Left cardiac atrium (tissue), 4 donors: ENCODE measurements around the gene TINCR. TPM values are rescaled to one million over a fixed set of nuclear protein-coding genes. Genes with fewer than 3 reads are reported as not detected.

Source experiments
- ATAC-seq, 2 donors: fragments of 200-7000 bp; cut with Tn5 transposase; one replicate each; pipeline ENCODE4 v1.9.1; 2020; ENCODE audit warnings: mild to moderate bottlenecking in 2 of 2, moderate library complexity in 2 of 2
- DNase-seq: peaks from one replicate; pipeline ENCODE4 v3.0.0-alpha.2; 2020
- intact Hi-C, 2 donors: fragments of 100-400 bp; cut with DNase I; formaldehyde crosslinking; loops; one replicate each; pipeline versions ENCODE4 v1.14.1 to v1.15.1; 2022 to 2023
- total RNA-seq, 2 donors: library from RNA; stranded (reverse); fragmentation: NEBNext Ultra II Directional; extraction: Animal tissue kit (Norgen Biotek cat#: 25700); gene quantifications; one replicate each; pipeline ENCODE4 v1.2.1, GENCODE V29; 2021
- donor health status: DM: no; HTN: yes; CAD: no.
- donor health status: DM: no; HTN: yes; CAD: no; lungs with severe emphysema.
- donor health status: DM: yes; HTN: yes; CAD: no.
- donor health status: Dilated cardiomyopathy.

The TINCR gene
- total RNA-seq, 2 donors from 2014 or later = 0.15 to 0.37 TPM

DNA sequence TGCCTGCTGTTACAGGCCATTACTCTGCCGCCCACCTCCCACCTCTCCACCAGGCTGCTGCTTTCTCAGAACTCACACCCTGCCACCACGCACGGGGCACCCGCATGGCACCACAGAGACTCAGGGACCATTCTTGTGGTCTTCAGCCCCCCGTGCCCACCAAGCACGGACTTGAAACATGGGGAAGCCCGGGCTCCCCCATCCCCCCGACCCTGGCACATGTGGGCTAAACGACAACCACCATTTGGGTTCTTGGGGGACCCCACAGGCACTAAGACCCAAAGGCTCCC is 23.1 kb upstream of the TINCR start:
- intact Hi-C loops = no loop called here
- no peak for ATAC-seq
- no peak for DNase-seq

DNA sequence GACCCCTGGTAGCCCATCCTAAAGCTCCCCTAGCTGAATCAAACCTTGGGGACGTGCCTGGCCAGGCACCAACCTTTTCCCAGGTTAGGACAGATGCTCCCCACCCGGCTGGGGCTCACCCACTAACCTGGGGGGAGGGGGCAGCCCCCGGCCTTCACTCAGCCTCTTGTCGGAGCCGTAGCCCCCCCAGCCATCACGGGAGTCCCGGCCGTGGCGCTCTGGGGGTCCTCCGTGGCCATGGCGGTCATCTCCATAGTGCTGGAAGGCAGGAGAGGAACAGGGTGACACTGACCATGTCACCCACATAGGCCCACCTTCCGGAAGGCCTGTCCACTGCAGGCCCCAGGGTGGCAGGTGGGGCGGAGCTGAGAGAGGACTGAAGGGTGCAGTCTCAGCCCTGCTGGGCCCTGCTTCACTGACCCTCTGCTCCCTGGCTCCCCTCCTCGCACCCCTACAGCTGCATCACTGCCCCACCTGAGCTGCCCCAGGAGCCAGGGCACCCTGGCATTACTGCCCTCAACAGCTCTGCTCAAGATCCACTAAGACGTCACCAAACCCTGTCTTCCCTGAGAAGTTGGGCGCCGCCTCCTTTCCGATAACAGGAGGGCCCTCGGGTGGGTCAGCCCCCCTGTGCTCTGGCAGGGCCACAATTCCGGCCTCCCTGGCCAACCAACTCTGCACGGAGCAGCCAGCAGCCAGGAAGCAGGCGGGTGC is 22.6 kb upstream of the TINCR start:
- ATAC-seq = no peak
- no peak for DNase-seq
- intact Hi-C loops = no loop called here

DNA sequence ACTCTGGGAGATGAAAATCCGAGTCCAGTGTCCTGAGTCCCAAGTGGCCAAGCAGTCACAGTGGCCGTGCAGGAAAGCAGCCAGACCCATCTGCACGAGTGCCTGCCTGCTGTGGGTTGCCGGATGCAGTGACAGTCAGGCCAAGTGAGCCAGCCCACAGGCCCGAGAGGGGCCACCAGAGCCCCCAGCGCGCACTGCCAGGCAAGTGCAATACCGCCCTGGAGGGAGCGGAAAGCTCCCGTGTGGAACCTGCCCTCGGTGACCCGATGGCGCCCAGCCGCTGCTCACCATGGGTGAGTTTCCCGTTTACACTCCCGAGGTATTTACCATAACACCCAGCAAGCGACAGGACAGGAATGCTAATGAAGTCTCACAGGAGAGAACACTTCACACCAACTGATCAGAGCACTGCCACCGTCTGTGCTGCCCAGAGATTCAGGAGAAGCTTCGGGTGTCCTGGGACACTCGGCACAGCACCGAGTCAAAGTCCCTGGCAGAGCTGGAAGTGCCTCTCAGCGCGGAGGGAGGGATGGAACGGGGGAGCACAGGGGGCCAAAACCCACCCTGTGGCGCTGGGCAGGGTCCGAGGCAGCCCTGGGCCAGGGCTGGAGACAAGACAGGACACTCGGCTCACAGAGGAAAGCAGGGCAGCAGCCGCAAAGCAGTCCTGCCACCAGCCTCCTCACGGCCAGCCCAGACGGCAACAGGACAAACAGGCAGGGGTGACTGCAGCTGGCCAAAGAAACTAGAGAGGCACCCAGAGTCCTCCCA is 21.3 kb upstream of the TINCR start:
- ATAC-seq = peak; percentile 5 to 39
- intact Hi-C loops = loop anchor here in 1 of 2 donors (10.0 kb wide), 1 partner anchor 544 kb away; no protein-coding TSS in a partner anchor
- no peak for DNase-seq

DNA sequence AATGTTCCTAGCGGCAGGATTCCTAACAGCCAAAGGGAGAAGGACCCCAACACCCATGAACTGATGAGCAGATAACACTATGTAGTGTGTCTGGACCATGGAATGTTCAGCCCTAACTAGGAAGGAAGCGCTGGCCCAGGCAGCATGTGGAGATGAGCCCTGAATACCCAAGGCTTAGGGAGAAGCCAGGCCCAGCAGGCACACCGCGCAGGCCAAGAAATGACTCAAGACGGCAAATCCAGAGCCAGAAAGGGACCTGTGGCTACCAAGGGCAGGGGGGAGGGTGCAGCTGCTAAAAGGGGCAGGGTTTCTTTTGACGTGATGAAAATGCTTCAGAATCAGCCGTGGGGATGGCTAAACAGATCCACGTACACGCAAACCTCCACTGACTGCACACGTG is 20.7 kb upstream of the TINCR start:
- intact Hi-C loops = loop anchor here in 1 of 2 donors (10.0 kb wide), 1 partner anchor 544 kb away; no protein-coding TSS in a partner anchor
- ATAC-seq (peak in 1 of 2 donors; percentile 4), DNase-seq (no peak)

DNA sequence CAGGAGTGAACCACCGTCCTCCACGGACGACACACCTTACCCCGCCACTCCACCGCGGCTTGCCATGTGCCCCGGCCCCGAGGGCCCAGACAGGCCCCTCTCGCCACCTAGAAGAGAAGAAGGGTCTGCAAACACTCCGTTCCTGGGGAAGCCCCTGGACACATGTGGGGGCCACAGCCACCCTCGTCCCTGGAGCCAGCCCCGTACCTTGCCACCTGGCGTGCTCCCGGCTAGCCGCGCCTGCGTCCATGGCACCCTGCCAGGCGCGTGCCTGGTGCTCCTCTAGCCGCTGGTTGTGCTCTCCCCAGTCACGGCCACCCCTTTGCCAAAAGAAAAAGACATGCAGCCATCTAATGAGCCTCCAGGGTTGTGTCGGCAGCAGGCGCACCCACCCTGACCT is 19.9 kb upstream of the TINCR start:
- DNase-seq (no peak), ATAC-seq (no peak)
- intact Hi-C loops = loop anchor here in 1 of 2 donors (10.0 kb wide), 1 partner anchor 543 kb away; no protein-coding TSS in a partner anchor

DNA sequence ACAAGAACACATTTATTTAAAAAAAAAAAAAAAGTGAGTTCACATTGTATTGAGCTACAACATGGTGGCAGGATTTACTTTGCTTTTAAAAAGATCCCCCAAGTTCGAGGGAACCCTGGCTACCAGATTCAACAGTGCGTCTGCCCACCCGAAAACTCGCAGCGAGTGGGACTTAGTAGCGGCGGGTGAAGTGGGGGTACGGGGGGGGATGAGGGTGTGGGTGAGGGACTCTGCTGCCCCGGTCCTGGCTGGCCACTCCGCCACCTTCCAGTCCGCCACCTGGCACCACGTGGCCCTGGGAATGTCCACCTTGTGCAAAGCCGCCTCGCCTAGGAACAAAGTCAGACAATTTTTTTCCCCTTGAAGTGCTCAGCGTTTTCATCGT is 19.3 kb upstream of the TINCR start:
- DNase-seq (no peak), ATAC-seq (no peak)
- intact Hi-C loops = loop anchor here in 1 of 2 donors (10.0 kb wide), 1 partner anchor 542 kb away; no protein-coding TSS in a partner anchor

DNA sequence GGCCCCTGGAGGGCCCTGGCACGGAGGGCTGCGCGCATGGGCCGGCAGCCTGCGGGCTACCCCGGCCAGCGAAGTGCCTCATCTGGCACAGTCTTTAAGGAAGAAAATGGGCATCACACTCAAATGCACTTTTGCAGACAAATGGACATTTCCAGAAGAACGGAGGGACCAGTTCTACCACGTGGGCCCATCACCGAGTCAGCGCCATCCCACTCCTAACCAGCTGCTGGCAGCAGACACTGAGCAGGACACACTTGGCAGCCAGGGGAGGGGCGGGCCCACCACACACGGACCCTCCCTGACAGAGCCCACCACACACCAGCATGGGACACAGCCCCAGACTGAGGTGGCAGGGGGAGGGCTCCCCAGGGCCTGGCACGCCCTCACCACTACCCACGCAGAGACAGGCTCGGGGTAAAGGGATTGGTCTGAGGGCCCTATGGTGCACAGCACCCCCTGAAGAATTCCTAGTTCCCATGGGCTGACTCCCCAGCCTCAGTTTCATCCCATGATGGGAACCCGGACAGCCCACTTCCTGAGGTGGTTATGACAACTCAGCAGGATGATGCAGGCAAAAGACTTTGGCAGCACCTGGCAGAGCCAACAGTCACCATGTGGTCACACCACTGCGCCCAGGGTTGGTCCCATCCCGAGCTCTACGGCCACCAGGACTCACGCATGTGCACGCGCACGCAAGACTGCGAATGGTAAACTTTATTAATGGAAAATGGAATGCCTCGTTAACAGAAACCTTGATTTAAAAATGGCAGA is 18.7 kb upstream of the TINCR start:
- intact Hi-C loops = loop anchor here in 1 of 2 donors (10.0 kb wide), 1 partner anchor 542 kb away; no protein-coding TSS in a partner anchor
- DNase-seq = no peak
- ATAC-seq = peak in 1 of 2 donors; percentile 11

DNA sequence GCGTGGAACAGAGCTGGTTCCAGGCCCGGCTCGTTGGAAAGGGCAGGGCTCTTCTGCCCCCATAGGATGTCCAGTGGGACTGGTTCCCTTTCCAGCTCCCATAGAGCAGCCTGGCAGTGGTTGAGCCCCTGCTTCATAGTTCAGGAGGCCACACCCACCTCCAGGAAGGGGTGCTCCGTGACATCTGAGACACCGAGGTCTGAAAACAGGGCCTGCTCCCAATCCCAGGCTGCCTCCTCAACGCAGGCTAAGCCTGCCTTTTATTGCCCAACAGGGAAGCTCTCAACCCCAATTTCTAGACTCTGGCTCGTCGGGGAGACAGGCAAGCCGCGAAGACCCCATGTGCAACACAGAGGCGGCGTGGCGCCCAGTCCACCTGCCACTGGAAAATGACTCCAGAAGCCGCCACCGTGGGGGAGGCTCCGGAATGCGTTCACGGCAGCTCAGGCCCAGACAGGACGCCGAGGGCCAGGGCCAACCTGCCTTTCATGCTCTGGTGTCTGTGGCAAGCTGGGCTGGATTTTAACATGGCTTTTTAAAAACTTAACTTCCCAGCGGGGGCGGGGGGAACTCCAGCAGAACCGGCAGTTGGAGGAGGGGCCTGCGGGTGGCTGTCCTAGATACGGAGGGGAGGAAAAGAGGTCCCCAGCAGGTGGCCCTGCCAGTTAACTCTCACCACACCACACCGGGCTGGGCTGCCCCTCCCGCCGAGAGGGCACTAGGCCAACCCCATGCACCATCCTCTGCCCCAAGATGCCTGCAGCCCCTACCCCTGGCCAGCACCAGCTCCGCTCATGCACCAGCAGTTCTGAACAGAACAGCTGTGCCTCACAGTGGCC is 17.9 kb upstream of the TINCR start:
- DNase-seq = peak; percentile 50
- intact Hi-C loops = loop anchor here in 1 of 2 donors (10.0 kb wide), 1 partner anchor 541 kb away; no protein-coding TSS in a partner anchor
- peak; percentile 32 to 42 for ATAC-seq

DNA sequence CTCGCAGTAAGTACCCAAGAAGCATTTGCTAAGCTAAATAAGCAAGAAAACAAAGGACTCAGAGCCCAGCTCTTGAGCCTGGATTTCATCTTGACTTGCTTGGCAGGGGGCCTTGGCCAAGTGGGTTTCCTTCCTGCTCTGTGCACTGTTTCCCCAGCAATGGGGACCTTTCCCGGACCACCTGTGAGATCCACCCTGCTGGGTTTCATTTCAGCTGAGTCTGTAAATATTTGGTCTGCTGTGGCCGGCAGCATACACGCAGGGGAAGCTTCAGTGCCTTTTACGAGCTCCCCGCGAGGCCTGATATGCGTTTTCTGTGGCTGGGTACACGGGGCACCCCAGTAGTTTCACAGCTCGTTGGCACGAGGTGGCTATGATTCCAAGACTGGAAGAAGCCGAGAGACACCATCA is 12.4 kb upstream of the TINCR start:
- intact Hi-C loops = loop anchor here in 1 of 2 donors (10.0 kb wide), 1 partner anchor 535 kb away; no protein-coding TSS in a partner anchor
- no peak for DNase-seq

DNA sequence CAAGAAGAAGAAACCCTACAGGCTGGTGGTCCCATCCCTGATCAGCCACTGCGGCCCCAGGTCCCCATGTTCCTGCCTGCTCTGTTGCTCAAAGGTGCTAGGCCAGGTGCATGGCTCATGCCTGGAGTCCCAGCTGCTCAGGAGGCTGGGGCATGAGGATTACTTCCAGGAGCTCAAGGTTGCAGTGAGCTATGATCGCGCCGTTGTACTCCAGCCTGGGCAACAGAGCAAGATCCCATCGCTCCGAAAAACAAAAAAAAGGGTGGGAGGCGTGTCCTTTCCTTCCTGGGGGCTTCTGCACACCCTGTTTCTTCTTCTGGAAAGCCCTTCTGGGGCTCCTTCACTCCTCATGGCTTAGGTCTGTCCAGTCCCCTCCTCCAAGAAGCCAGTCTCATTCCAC is 11.9 kb upstream of the TINCR start:
- no peak for ATAC-seq
- intact Hi-C loops = loop anchor here (5.0 to 10.0 kb wide), 2 partner anchors 532 to 535 kb away; no protein-coding TSS in a partner anchor
- no peak for DNase-seq

More for the DNA sequence above, 12.4 kb upstream of the TINCR start:
- no peak for ATAC-seq

DNA sequence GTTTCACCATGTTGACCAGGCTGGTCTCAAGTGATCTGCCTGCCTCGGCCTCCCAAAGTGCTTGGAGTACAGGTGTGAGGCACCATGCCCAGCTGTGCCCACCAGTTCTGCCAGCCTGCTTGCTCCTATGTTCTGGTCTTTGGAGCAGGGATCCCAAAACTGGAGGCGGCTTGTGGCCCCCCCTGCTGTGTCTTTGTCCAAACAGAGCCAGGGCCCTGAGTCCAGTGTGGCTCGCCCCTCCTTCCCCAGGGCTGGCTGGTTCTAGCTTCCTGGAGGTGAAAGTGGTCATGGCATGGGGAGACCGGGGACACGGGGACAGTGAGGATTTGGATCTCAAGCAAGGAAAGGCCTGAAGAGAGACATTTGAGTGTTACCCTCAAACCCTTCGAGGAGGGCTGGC is 11.5 kb upstream of the TINCR start:
- DNase-seq = no peak
- no peak for ATAC-seq
- intact Hi-C loops = loop anchor here in 1 of 2 donors (5.0 kb wide), 1 partner anchor 532 kb away; no protein-coding TSS in a partner anchor

DNA sequence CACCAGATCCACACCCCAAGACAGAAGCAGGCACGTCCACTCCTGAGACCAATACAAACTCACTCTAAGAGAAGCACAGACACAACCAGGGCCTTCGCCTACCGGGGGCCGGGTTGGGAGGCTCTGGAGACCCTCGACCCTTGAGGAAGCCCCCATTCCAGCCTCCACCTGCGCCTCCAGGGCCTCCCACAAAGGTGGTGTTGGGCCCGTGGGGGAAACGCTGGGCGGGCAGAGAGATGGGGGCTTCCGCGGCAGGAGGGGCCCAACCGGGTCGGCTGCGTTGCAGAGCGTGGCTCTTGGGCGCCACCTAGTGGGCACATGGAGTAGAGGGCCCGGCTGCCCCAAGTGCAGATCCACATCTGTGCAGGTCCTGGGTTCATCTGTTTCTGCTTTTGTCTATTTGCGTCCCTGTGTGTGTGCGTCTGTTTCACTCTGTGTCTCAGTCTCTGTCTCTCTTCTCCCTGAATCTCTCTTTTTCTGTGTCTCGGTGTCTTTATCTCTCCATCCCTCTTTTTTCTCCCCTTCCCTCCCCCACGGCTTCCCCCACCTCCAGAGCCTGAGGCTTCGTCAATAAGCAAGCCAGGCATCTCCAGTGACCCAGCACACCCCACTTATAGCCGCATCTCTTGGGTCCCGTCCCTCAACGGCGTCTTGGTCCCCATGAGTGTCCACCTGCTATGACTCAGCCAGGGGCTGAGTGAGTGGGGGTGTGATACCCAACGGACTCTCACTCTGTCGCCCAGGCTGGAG is 10.5 kb upstream of the TINCR start:
- DNase-seq (peak; percentile 71), ATAC-seq (peak; percentile 87)
- intact Hi-C loops = loop anchor here in 1 of 2 donors (5.0 kb wide), 1 partner anchor 531 kb away; no protein-coding TSS in a partner anchor

DNA sequence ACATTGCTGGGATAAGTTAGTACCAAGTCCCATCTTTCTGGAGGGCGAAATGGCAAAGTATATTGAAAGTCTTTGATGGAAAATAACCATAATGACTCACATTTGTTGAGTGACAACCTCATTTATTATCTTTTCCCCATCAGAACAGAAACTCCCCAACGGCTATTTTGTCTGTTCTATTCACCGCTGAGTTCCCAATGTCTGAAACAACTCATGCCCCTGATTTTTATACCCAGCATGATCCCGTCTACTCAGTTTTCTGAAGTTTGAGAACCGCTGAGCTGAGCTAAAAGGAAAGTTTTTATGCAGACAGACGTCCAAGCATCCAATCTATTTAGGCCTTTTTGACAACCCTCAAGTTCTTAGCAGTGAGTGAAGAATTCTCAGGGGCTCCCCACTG is 7.8 kb upstream of the TINCR start:
- intact Hi-C loops = loop anchor here in 1 of 2 donors (5.0 kb wide), 1 partner anchor 528 kb away; no protein-coding TSS in a partner anchor
- DNase-seq = no peak
- no peak for ATAC-seq

DNA sequence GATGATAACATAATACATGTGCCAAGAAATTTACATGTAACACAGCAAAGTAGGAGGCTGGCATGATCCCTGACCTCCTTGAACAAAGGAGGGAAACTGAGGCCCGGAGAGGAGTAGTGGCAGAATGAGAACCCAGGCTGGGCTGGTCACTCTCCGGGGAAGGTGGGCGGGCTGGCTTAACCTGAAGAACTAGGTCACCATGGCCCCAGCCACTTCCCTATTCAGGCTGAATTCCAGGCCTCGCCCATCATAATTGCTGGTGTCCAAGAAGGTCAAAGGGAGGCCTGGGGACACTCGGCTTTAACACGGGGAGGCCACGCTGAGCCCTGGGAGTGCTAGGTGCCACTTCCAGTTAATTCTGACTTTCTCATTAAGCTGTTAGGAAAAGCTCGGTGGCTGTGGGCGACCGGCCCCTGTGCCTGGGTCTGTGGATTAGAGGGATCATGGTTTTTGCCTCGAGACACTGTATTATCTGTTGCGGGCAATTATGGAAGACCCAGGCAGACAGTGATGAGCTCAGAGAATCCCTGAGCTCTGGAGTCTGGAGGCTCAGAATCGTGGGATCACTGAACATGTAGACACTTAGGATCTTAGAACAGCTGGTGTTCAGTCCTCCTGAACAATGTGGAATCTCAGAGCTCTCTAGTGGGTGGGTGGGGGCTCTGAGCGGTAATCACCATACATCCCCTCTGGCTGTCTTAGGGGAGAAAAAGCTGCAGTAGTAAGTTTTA is 5.0 kb upstream of the TINCR start:
- intact Hi-C loops = no loop called here
- DNase-seq (no peak), ATAC-seq (no peak)

DNA sequence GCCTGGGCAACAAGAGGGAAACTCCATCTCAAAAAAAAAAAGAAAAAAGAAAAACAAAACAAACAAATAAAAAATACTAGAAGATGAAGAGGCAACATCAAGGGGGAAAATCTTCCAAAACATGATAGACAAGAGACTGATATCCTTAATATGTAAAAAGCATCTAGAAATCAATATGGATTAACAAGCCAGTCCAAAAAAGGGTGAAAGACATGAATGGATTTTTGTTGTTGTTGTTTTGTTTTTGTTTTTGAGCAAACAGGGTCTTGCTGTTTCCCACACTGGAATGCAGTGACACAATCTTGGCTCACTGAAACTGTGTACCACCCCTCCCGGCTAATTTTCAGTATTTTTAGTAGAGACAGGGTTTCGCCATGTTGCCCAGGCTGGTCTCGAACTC is 4.0 kb upstream of the TINCR start:
- DNase-seq (no peak), ATAC-seq (no peak)
- intact Hi-C loops = no loop called here

DNA sequence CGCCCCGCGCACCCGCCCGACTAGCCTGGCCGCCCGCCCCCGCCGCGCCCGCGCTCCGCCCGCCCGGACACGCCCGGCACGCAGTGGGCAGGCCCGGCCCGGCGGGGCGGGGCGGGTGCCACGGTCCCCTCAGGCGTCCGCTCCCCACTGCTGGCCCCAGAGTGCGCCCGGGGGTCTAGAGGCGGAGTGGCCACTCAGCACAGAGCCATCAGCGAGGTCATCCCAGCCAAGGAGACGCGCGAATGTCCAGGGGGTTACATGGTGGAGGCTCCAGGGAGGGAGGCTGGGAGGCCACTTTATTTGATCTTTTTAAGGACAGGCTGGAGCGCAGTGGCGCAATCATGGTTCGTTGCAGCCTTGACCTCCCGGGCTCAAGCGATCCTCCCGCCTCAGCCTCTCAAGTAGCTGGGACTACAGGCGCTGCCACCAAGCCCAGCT is 236 bp upstream of the TINCR start:
- DNase-seq (no peak), ATAC-seq (peak in 1 of 2 donors; percentile 50)
- intact Hi-C loops = no loop called here

DNA sequence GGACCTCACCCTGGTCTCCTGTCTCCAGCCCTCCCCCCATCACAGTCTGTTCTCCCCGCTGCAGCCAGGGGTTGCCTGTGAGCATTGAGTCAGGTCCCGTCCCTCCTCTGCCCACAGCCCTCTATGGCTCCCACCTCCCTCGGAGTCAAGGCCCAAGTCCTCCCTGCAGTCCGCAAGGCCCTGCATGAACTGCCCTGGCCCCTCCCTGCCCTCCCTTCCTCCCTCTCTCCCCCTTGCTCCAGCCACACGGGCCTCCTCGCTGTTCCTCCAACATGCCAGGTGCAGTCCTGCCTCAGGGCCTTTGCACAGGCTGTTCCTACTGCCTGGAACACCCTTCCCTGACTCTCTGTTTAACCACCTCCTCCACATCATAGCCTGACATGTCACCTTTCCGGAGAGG is 2.8 kb downstream of the TINCR start:
- ATAC-seq = no peak
- intact Hi-C loops = no loop called here
- no peak for DNase-seq
